ENCODE measurements around the gene TMEM106A.
"Not testable (repeated sequence)": the region's sequence is repeated elsewhere in the genome, so short reads cannot be mapped to it uniquely, and the experiment has no call there.

Gene TMEM106A, protein sequence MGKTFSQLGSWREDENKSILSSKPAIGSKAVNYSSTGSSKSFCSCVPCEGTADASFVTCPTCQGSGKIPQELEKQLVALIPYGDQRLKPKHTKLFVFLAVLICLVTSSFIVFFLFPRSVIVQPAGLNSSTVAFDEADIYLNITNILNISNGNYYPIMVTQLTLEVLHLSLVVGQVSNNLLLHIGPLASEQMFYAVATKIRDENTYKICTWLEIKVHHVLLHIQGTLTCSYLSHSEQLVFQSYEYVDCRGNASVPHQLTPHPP

DNA sequence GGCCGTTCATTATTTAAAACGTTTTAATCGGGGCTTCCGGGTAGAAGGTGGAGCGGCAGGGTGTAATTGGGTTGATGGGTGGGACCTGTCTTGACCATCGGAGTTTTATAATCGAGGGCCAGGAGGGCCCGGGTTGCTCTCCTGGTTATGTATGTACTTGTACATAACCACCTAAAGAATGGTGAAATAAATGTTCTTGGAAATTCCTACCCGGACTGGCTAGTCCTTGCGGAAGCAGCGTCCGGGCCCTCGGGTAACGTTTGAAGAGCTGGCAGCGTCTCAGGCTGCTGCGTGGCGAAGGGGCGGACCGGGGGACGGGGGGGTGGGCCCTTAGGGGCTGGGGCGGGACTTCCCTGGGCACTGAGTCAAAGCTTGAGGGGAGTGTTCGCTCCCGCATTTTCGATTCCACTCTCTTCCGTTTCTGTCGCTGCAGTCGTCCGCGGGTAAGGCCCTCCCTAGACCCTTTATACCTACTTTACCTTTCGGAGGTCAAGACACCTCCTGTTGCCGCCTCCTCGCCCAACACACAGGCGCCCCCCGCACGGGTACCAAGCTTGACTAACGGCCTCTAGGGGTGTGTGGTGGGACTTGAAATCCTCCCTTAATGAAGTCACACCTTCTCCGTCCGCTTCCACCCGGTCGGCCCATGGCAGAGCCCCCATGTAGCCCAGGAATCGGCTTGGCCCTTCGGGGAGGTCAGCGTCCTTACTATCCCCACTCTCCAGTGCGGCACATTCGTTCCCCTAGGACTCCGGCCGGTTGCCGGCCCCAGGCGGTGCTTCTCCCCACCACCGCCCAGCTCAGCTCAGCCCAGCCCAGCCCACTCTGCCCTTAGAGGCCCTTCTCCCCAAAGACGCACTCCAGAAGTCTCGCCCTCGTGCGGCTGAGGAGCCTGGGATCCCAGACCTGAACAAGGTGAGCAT is at the start of gene TMEM106A:
Gene TMEM106A (plus strand): TSS at position 396 of the 923 bp plus-strand sequence. CDS start 1,167 bp downstream, outside the sequence.
- POLR2A ChIA-PET = interaction anchor here (0.5 to 3.8 kb wide), 14 partner anchors 9 to 214 kb away, joined by 3 to 54 read pairs (median 4); partner anchors contain the start of genes NBR1 and RPL27

DNA sequence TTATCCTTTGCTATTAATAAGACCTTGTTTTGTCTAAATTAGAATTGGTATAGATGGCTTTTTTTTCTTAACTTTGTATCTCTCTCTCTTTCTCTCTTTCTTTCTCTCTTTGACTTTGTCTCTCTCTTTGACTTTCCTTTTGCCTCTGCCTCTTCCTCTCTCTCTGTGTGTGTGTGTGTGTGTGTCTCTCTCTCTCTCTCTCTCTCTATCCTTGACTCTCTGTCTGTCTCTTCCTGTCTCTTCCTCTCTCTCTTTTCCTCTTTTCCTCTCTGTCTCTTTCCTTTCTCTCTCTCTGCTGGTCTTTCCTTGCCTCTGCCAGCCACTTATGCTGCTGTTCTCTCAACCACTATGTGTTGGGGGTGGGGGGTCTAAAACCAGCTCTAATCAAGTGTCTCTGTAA is 45.7 kb upstream of the TMEM106A start:
- POLR2A ChIA-PET; DNase-seq (ENCODE audit: extremely low spot score); CTCF ChIA-PET: not testable (repeated sequence)

More for the DNA sequence above, at the start of gene TMEM106A:
- DNase-seq (ENCODE audit: extremely low spot score) = peak; percentile 94
- CTCF ChIA-PET = interaction anchor here (0.9 to 1.9 kb wide), 7 partner anchors 9 to 188 kb away, joined by 3 to 13 read pairs (median 3); no protein-coding TSS in a partner anchor
- TF ChIP-seq, protein P1, sequence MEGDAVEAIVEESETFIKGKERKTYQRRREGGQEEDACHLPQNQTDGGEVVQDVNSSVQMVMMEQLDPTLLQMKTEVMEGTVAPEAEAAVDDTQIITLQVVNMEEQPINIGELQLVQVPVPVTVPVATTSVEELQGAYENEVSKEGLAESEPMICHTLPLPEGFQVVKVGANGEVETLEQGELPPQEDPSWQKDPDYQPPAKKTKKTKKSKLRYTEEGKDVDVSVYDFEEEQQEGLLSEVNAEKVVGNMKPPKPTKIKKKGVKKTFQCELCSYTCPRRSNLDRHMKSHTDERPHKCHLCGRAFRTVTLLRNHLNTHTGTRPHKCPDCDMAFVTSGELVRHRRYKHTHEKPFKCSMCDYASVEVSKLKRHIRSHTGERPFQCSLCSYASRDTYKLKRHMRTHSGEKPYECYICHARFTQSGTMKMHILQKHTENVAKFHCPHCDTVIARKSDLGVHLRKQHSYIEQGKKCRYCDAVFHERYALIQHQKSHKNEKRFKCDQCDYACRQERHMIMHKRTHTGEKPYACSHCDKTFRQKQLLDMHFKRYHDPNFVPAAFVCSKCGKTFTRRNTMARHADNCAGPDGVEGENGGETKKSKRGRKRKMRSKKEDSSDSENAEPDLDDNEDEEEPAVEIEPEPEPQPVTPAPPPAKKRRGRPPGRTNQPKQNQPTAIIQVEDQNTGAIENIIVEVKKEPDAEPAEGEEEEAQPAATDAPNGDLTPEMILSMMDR (IDR thresholded peaks at IDR 0.05; ENCODE audit: control extremely low read depth, extremely low read depth, low read depth, missing control alignments) = peak; percentile 6

DNA sequence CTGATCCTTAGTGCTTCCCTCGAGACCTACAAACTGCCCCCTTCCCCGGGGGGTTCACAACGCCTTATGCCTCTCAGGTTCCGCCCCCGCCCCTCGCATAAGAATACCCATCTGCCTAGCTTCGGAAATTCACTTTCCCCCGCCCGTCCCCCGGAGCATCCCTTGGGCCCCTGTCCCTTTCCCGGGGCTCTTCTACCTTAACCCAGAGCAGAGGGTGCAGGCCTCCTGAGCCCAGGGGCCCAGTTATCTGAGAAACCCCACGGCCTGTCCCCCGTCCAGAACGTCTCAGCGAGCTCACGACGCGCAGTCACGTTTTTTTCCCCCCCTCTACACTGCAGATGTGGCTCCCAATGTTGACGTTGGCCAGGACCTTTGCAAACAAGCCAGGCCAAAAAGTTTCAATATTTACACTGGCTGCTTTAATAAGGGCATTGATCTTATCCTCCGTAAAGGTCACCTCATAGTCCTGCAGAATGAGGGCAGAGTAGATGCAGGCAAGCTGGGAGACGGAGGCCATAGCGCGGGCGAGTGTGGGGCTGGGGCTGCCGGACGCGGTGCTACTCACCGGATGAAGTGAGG is 42.0 kb upstream of the TMEM106A start:
- ChIA-PET CTCF (no interaction called here), POLR2A (interaction anchor here (0.6 to 1.0 kb wide), 4 partner anchors 43 to 268 kb away, joined by 3 to 6 read pairs (median 3); no protein-coding TSS in a partner anchor)
- peak; percentile 22 for DNase-seq (ENCODE audit: extremely low spot score)
- TF ChIP-seq, protein P1 (IDR thresholded peaks at IDR 0.05; ENCODE audit: control extremely low read depth, extremely low read depth, low read depth, missing control alignments) = no peak

DNA sequence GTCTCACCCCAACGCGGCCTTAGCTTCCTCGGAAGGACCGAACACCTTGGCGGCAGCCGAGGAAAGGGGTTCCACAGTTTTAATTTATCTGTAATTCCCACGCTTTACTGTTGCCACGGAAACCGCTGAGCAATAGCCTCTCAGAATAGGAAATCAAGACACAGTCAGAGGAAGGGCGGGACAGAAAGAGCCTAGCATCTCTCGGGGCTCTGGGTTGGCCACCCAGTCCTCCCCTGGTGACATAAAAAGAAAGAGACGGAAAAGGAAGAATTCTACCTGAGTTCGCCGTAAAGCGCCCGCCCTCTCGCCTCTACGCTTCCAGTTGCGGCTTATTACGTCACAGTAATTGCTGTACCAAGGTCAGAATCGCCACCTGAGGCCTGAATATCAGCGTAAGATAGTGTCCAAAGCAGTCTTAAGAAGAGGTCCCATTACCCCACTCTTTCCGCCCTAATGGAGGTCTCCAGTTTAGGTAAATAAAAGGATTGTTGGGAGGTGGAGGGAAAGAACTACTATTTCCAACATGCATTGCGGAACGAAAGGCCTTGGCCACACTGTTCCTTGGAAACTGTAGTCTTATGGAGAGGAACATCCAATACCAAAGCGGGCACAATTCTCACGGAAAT is 41.4 kb upstream of the TMEM106A start:
- CTCF ChIA-PET = no interaction called here
- DNase-seq (ENCODE audit: extremely low spot score) = peak; percentile 96
- TF ChIP-seq, protein P1 (IDR thresholded peaks at IDR 0.05; ENCODE audit: control extremely low read depth, extremely low read depth, low read depth, missing control alignments) = no peak
- POLR2A ChIA-PET = interaction anchor here (0.6 to 1.0 kb wide), 3 partner anchors 147 to 268 kb away, joined by 3 to 6 read pairs (median 3); no protein-coding TSS in a partner anchor

DNA sequence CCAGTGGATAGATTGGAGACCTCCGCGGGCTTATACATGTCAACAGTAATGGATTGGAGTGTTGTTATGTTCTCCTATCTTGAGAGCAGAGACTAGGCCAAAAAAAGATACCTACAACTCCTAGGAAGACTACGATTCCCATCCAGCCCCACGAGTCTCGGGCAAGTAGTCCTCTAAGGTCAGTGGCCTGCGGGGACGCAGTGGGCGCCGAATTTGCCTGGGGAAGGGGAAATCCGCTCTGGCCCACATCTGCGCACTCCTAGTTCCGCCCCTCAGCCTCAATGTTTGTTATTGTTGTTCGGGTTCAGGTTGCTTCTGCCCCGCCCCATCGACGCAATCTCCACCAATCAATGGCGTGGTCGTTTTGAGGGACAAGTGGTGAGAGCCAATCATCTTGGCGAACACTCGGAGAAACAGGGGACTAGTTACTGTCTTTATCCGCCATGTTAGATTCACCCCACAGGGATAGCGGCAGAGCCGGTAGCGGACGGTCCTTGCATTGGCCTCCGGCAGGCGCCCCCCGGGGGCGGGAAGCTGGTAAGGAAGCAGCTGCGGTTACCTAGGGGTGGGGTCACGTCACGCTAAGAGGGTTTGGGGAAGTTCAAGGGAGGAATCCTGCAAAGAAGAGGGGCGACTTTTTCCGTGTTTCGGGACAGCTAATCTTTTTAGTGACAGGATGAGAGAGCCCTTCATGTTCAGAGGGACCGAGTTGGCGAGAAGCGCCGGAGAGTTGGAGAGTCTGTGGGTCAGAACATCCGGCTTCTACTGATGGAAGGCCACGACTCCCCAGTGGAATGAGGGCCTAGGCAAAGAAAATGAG is 40.7 kb upstream of the TMEM106A start, which contains the start of gene NBR1:
Gene NBR1 (plus strand): TSS at position 449 of the 820 bp plus-strand sequence. CDS start 4,586 bp downstream, outside the sequence.
- TF ChIP-seq, protein P1 (IDR thresholded peaks at IDR 0.05; ENCODE audit: control extremely low read depth, extremely low read depth, low read depth, missing control alignments) = peak; percentile 30
- POLR2A ChIA-PET = interaction anchor here (0.6 to 1.9 kb wide), 4 partner anchors 41 to 173 kb away, joined by 3 to 7 read pairs (median 6); partner anchors contain the start of genes RPL27 and TMEM106A
- CTCF ChIA-PET = interaction anchor here (0.7 to 1.7 kb wide), 6 partner anchors 20 to 347 kb away, joined by 3 to 5 read pairs (median 3); no protein-coding TSS in a partner anchor
- peak; percentile 96 for DNase-seq (ENCODE audit: extremely low spot score)

All from GM10248 (cell line).